GM23338 (cell line): ENCODE results near the gene CGA. TPM values are rescaled to one million over a fixed set of nuclear protein-coding genes. Genes with fewer than 3 reads are reported as not detected.

Experiments
- ATAC-seq: fragments of 200-7000 bp; cut with Tn5 transposase; 3 replicates; pipeline ENCODE4 v1.9.1; 2020
- DNase-seq: peaks from one replicate; pipeline ENCODE4 v3.0.0-alpha.2; 2015; ENCODE audit warnings: low spot score
- H2AFZ ChIP-seq: fragments of 200-600 bp; sonication (generic); 2 replicates; pipeline ENCODE4 v1.8.0; 2016; ENCODE audit warnings: antibody characterized with exemption, mild to moderate bottlenecking, moderate library complexity
- H3F3A ChIP-seq: fragments of 200-600 bp; sonication (generic); replicated peaks from 2 replicates; pipeline ENCODE4 v1.8.0; 2017; ENCODE audit warnings: antibody characterized with exemption, mixed run types, low read depth
- H3K27ac ChIP-seq: fragments of 200-600 bp; sonication (generic); 2 replicates; pipeline ENCODE4 v1.6.1; 2016; ENCODE audit warnings: low read depth
- H3K27me3 ChIP-seq: fragments of 200-600 bp; sonication (generic); 2 replicates; pipeline ENCODE4 v1.8.0; 2016; ENCODE audit warnings: mild to moderate bottlenecking, mixed run types, moderate library complexity; ENCODE audit not compliant: insufficient read depth
- H3K36me3 ChIP-seq: fragments of 200-600 bp; sonication (generic); 2 replicates; pipeline ENCODE4 v1.8.0; 2016; ENCODE audit warnings: mild to moderate bottlenecking; ENCODE audit not compliant: insufficient read depth
- H3K4me1 ChIP-seq: fragments of 200-600 bp; sonication (generic); 2 replicates; pipeline ENCODE4 v1.8.0; 2016; ENCODE audit warnings: mild to moderate bottlenecking, moderate library complexity; ENCODE audit not compliant: insufficient read depth
- H3K4me2 ChIP-seq: fragments of 200-600 bp; sonication (generic); 2 replicates; pipeline ENCODE4 v1.7.1; 2017; ENCODE audit warnings: mixed run types
- H3K4me3 ChIP-seq: fragments of 200-600 bp; sonication (generic); 2 replicates; pipeline ENCODE4 v1.6.1; 2016; ENCODE audit warnings: mixed run types
- H3K79me2 ChIP-seq: fragments of 200-600 bp; sonication (generic); replicated peaks from 2 replicates; pipeline ENCODE4 v1.8.0; 2017; ENCODE audit warnings: mild to moderate bottlenecking; ENCODE audit not compliant: insufficient read depth
- H3K9me2 ChIP-seq: fragments of 200-600 bp; sonication (generic); 2 replicates; pipeline ENCODE4 v1.8.0; 2017; ENCODE audit not compliant: insufficient read depth
- H4K20me1 ChIP-seq: fragments of 200-600 bp; sonication (generic); replicated peaks from 2 replicates; pipeline ENCODE4 v1.8.0; 2017; ENCODE audit warnings: mild to moderate bottlenecking; ENCODE audit not compliant: insufficient read depth
- H3K27ac Mint-ChIP-seq: 2 replicates; pipeline ENCODE4 v1.8.0; 2020; ENCODE audit warnings: inconsistent platforms, mild to moderate bottlenecking, moderate library complexity, mixed read lengths
- H3K27me3 Mint-ChIP-seq: 3 replicates; pipeline ENCODE4 v1.8.0; 2022; ENCODE audit warnings: low read depth, mild to moderate bottlenecking, moderate library complexity, mixed read lengths, inconsistent platforms; ENCODE audit not compliant: insufficient read depth, poor library complexity
- H3K36me3 Mint-ChIP-seq: 3 replicates; pipeline ENCODE4 v1.8.0; 2021; ENCODE audit warnings: low read depth, mild to moderate bottlenecking, inconsistent platforms, moderate library complexity, mixed read lengths
- H3K4me1 Mint-ChIP-seq: 3 replicates; pipeline ENCODE4 v1.8.0; 2020; ENCODE audit warnings: mild to moderate bottlenecking, inconsistent platforms, mixed read lengths
- H3K4me3 Mint-ChIP-seq: 3 replicates; pipeline ENCODE4 v1.8.0; 2021; ENCODE audit warnings: moderate library complexity, mild to moderate bottlenecking, inconsistent platforms, mixed read lengths
- H3K9me3 Mint-ChIP-seq: 3 replicates; pipeline ENCODE4 v1.8.0; 2020; ENCODE audit warnings: moderate library complexity, mild to moderate bottlenecking, inconsistent platforms, mixed read lengths
- ETS1 ChIP-seq: IDR thresholded peaks from 2 replicates; pipeline ENCODE4 v1.6.1; 2016; ENCODE audit warnings: antibody characterized with exemption
- EZH2phosphoT487 ChIP-seq: fragments of 200-600 bp; sonication (generic); IDR thresholded peaks from one replicate; pipeline ENCODE4 v1.8.1; 2018; ENCODE audit warnings: antibody characterized with exemption; ENCODE audit not compliant: unreplicated experiment
- NANOG ChIP-seq: IDR thresholded peaks from 2 replicates; pipeline ENCODE4 v1.6.1; 2016; ENCODE audit warnings: antibody characterized with exemption, borderline replicate concordance
- STAT1 ChIP-seq: IDR thresholded peaks from one replicate; pipeline ENCODE4 v1.6.1; 2016; ENCODE audit warnings: antibody characterized with exemption; ENCODE audit not compliant: unreplicated experiment
- ZNF114 ChIP-seq: fragments of 250-450 bp; sonication (Bioruptor Pico); IDR thresholded peaks from 2 replicates; pipeline ENCODE4 v1.5.0; 2020; ENCODE audit warnings: mild to moderate bottlenecking, moderate library complexity
- ZNF331 ChIP-seq: fragments of 250-450 bp; sonication (Bioruptor Pico); IDR thresholded peaks from 2 replicates; pipeline ENCODE4 v1.5.0; 2020; ENCODE audit warnings: low read depth, mild to moderate bottlenecking, moderate library complexity
- polyA plus RNA-seq: library from polyadenylated mRNA; unstranded; fragments of >200 nt; fragmentation: Nextera tagmentation; extraction: Ambion mirVana; gene quantifications from 2 replicates; pipeline ENCODE4 v1.2.1, GENCODE V29; 2016
- total RNA-seq: library from RNA; depleted of rRNA; stranded (reverse); fragments of >200 nt; shearing (Covaris generic); gene quantifications from 2 replicates; pipeline ENCODE4 v1.2.3, GENCODE V29; 2014
- TF ChIP-seq, protein P1 (sequence below), 2 experiments: fragments of 200-600 bp in 1 of 2; sonication (generic) in 1 of 2; conservative IDR thresholded peaks; 2 replicates each; pipeline versions ENCODE4 v1.5.1 to v1.6.1; 2016 to 2017; ENCODE audit warnings: antibody characterized with exemption in 2 of 2, low read depth in 2 of 2, mild to moderate bottlenecking in 2 of 2, moderate library complexity in 1 of 2

The CGA gene
- total and polyA plus RNA-seq, 2 experiments from 2014 or later: not detected

DNA sequence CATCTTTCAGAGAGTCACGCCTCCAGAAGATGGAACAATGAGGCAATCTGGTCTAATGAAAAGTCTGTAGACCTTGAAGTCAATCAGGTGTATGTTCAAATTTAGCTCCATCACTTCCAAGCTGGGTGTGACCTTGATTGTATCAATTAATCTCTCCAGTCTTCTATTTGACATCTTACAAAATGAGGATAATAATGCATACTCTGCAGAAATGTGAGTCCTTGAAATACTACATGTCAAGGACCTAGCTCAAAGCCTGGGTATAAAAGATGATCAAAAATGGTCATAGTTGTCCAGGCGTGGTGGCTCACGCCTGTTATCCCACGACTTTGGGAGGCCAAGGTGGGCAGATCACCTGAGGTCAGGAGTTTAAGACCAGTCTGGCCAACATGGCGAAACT, 29.8 kb downstream of the CGA start:
- no peaks in the 10 kb centered on the region for H4K20me1 ChIP-seq
- no peaks in the 10 kb centered on the region for H3K4me1 ChIP-seq
- no peak overlapping the region for H3K4me3 Mint-ChIP-seq
- no peaks in the 10 kb centered on the region for H3K36me3 ChIP-seq
- peaks cover 4% of the 10 kb centered on the region; the same call in 2 of the 3 replicates for H3K9me3 Mint-ChIP-seq
- peaks cover 3% of the 10 kb centered on the region; the same call in 1 of the 3 replicates for H3K36me3 Mint-ChIP-seq
- no peaks in the 10 kb centered on the region for H3F3A ChIP-seq
- no peaks in the 10 kb centered on the region for H3K9me2 ChIP-seq
- peaks cover 5% of the 10 kb centered on the region for H3K27me3 Mint-ChIP-seq
- TF ChIP-seq ETS1 (no peak), ZNF331 (CRISPR knock-in tag) (no peak), EZH2phosphoT487 (no peak), ZNF114 (CRISPR knock-in tag) (no peak), NANOG (no peak), STAT1 (no peak)
- TF ChIP-seq, protein P1, sequence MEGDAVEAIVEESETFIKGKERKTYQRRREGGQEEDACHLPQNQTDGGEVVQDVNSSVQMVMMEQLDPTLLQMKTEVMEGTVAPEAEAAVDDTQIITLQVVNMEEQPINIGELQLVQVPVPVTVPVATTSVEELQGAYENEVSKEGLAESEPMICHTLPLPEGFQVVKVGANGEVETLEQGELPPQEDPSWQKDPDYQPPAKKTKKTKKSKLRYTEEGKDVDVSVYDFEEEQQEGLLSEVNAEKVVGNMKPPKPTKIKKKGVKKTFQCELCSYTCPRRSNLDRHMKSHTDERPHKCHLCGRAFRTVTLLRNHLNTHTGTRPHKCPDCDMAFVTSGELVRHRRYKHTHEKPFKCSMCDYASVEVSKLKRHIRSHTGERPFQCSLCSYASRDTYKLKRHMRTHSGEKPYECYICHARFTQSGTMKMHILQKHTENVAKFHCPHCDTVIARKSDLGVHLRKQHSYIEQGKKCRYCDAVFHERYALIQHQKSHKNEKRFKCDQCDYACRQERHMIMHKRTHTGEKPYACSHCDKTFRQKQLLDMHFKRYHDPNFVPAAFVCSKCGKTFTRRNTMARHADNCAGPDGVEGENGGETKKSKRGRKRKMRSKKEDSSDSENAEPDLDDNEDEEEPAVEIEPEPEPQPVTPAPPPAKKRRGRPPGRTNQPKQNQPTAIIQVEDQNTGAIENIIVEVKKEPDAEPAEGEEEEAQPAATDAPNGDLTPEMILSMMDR (conservative IDR thresholded peaks at IDR 0.05; ENCODE audit: low read depth in 2 of 2): no peak
- DNase-seq (no peak), ATAC-seq (no peak)
- H2AFZ ChIP-seq: no peak overlapping the region
- H3K27ac Mint-ChIP-seq: no peak overlapping the region
- no peak overlapping the region for H3K4me2 ChIP-seq
- no peaks in the 10 kb centered on the region for H3K27me3 ChIP-seq
- peaks cover 10% of the 10 kb centered on the region for H3K4me1 Mint-ChIP-seq
- no peaks in the 10 kb centered on the region for H3K79me2 ChIP-seq
- H3K27ac ChIP-seq: no peak overlapping the region
- H3K4me3 ChIP-seq: no peak overlapping the region

- no peak for DNase-seq
- no peaks in the 10 kb centered on the region for H3F3A ChIP-seq
These were observed 35.0 kb downstream of the CGA start for GRCh38 chr6:87059943-87060342.

More at GRCh38 chr6:87059943-87060342, 35.0 kb downstream of the CGA start:
- H3K4me1 ChIP-seq: no peaks in the 10 kb centered on the region
- peaks cover 4% of the 10 kb centered on the region for H3K27me3 Mint-ChIP-seq
- H3K4me2 ChIP-seq: no peak overlapping the region
- H3K4me1 Mint-ChIP-seq: peaks cover 4% of the 10 kb centered on the region; the same call in 1 of the 3 replicates
- H3K27ac Mint-ChIP-seq: no peak overlapping the region
- H3K36me3 Mint-ChIP-seq: peaks cover 10% of the 10 kb centered on the region
- H3K27ac ChIP-seq: no peak overlapping the region
- H3K79me2 ChIP-seq: no peaks in the 10 kb centered on the region
- no peaks in the 10 kb centered on the region for H3K27me3 ChIP-seq
- H3K4me3 ChIP-seq: no peak overlapping the region
- peaks cover 15% of the 10 kb centered on the region for H3K9me3 Mint-ChIP-seq
- H2AFZ ChIP-seq: no peak overlapping the region
- no peak for TF ChIP-seq STAT1
- no peaks in the 10 kb centered on the region for H3K36me3 ChIP-seq
- no peak for ATAC-seq
- H4K20me1 ChIP-seq: no peaks in the 10 kb centered on the region
- no peaks in the 10 kb centered on the region for H3K9me2 ChIP-seq
- H3K4me3 Mint-ChIP-seq: no peak overlapping the region
